GM12891 (cell line): ENCODE data around the gene CTF1.

Experiments used
- PAX5 ChIP-seq: IDR thresholded peaks from 2 replicates; pipeline ENCODE4 v1.6.1; 2011; ENCODE audit warnings: low read length, moderate library complexity, mild to moderate bottlenecking; ENCODE audit not compliant: insufficient read depth, severe bottlenecking
- POLR2A ChIP-seq: IDR thresholded peaks from 2 replicates; pipeline ENCODE4 v1.6.1; 2011; ENCODE audit warnings: low read depth, low read length, control low read depth
- POLR2AphosphoS5 ChIP-seq: IDR thresholded peaks from 2 replicates; pipeline ENCODE4 v1.6.1; 2011; ENCODE audit warnings: low read depth, low read length, control low read depth
- POU2F2 ChIP-seq: IDR thresholded peaks from 2 replicates; pipeline ENCODE4 v1.6.1; 2011; ENCODE audit warnings: low read depth, mild to moderate bottlenecking, control low read depth, low read length, moderate library complexity
- SPI1 ChIP-seq: IDR thresholded peaks from 2 replicates; pipeline ENCODE4 v1.6.1; 2011; ENCODE audit warnings: low read depth, low read length, control low read depth
- TAF1 ChIP-seq: IDR thresholded peaks from 2 replicates; pipeline ENCODE4 v1.6.1; 2011; ENCODE audit warnings: low read depth, low read length, control low read depth

GRCh38 chr16:30858111-30858495, 38.3 kb upstream of the CTF1 start:
- no peak for TF ChIP-seq POLR2AphosphoS5
- no peak for TF ChIP-seq POLR2A
- no peak for TF ChIP-seq SPI1
- no peak for TF ChIP-seq TAF1
- no peak for TF ChIP-seq PAX5
- TF ChIP-seq POU2F2, result no peak
